Liver (tissue), 9 donors: Measurements from ENCODE around the gene TMEM178B. TPM values are rescaled to one million over a fixed set of nuclear protein-coding genes. Genes with fewer than 3 reads are reported as not detected.

Source experiments
- DNase-seq: peaks from one replicate; pipeline ENCODE4 v3.0.0-alpha.2; 2017; ENCODE audit warnings: low spot score
- H3K27ac ChIP-seq, 2 donors: one replicate each; pipeline ENCODE4 v1.7.0; 2013; ENCODE audit warnings: inconsistent platforms in 2 of 2, low read length in 2 of 2, control low read depth in 1 of 2, low read depth in 1 of 2, mild to moderate bottlenecking in 1 of 2
- H3K27me3 ChIP-seq, 4 donors: one replicate each; pipeline versions ENCODE4 v1.6.1 to v1.7.0; 2013; ENCODE audit warnings: low read length in 3 of 4, inconsistent platforms in 1 of 4, mild to moderate bottlenecking in 1 of 4, moderate library complexity in 1 of 4; ENCODE audit not compliant: control insufficient read depth in 4 of 4, insufficient read depth in 4 of 4
- H3K36me3 ChIP-seq, 4 donors: one replicate each; pipeline versions ENCODE4 v1.6.1 to v1.7.0; 2013; ENCODE audit warnings: low read length in 3 of 4, mild to moderate bottlenecking in 3 of 4, low read depth in 1 of 4, moderate library complexity in 1 of 4; ENCODE audit not compliant: control insufficient read depth in 4 of 4, insufficient read depth in 3 of 4
- H3K4me1 ChIP-seq, 4 donors: one replicate each; pipeline versions ENCODE4 v1.6.1 to v1.7.0; 2013; ENCODE audit warnings: low read length in 3 of 4, mild to moderate bottlenecking in 3 of 4, moderate library complexity in 1 of 4; ENCODE audit not compliant: control insufficient read depth in 4 of 4, insufficient read depth in 4 of 4
- H3K4me3 ChIP-seq, 3 donors: one replicate each; pipeline versions ENCODE4 v1.6.1 to v1.7.0; 2013; ENCODE audit warnings: low read length in 3 of 3, control low read depth in 1 of 3, low read depth in 1 of 3, mild to moderate bottlenecking in 1 of 3
- H3K9ac ChIP-seq, 2 donors: one replicate each; pipeline ENCODE4 v1.7.0; 2013; ENCODE audit warnings: low read length in 2 of 2, mild to moderate bottlenecking in 2 of 2, moderate library complexity in 2 of 2, control low read depth in 1 of 2, low read depth in 1 of 2
- H3K9me3 ChIP-seq, 4 donors: one replicate each; pipeline versions ENCODE4 v1.6.1 to v1.7.0; 2013; ENCODE audit warnings: low read length in 3 of 4; ENCODE audit not compliant: control insufficient read depth in 4 of 4
- EGR1 ChIP-seq, 2 donors: IDR thresholded peaks; 2 replicates each; pipeline ENCODE4 v1.6.1; 2016 to 2018; ENCODE audit warnings: antibody characterized with exemption in 2 of 2, low read depth in 2 of 2
- FOXA1 ChIP-seq: IDR thresholded peaks from 2 replicates; pipeline ENCODE4 v1.6.1; 2016; ENCODE audit warnings: antibody characterized with exemption
- HNF4A ChIP-seq, 2 donors: conservative IDR thresholded peaks; 2 replicates each; pipeline ENCODE4 v1.6.1; 2016; ENCODE audit warnings: antibody characterized with exemption in 2 of 2, mild to moderate bottlenecking in 2 of 2
- HNF4G ChIP-seq: IDR thresholded peaks from 2 replicates; pipeline ENCODE4 v1.6.1; 2016; ENCODE audit warnings: antibody characterized with exemption
- JUND ChIP-seq, 2 donors: IDR thresholded peaks; 2 replicates each; pipeline ENCODE4 v1.6.1; 2016; ENCODE audit warnings: antibody characterized with exemption in 2 of 2
- NR2F2 ChIP-seq: IDR thresholded peaks from 2 replicates; pipeline ENCODE4 v1.6.1; 2016; ENCODE audit warnings: antibody characterized with exemption
- SP1 ChIP-seq: IDR thresholded peaks from 2 replicates; pipeline ENCODE4 v1.6.1; 2018; ENCODE audit warnings: antibody characterized with exemption, mild to moderate bottlenecking
- TAF1 ChIP-seq: conservative IDR thresholded peaks from 2 replicates; pipeline ENCODE4 v1.6.1; 2016; ENCODE audit warnings: antibody characterized with exemption, mild to moderate bottlenecking
- YY1 ChIP-seq: IDR thresholded peaks from 2 replicates; pipeline ENCODE4 v1.6.1; 2016; ENCODE audit warnings: antibody characterized with exemption, mild to moderate bottlenecking
- WGBS: extraction: QIAGEN DNeasy Blood & Tissue Kit; methylation state at CpG from one replicate; pipeline ENCODE4 v1.1.7; 2013; 5-methylcytosine and 5-hydroxymethylcytosine counted together
- polyA plus RNA-seq, 2 donors: library from polyadenylated mRNA; stranded (reverse) in 1 of 2; unstranded in 1 of 2; fragments of 200-250 nt in 1 of 2; fragments of >200 nt in 1 of 2; fragmentation: Nextera tagmentation in 1 of 2; extraction: Ambion mirVana in 1 of 2; gene quantifications; one replicate each; pipeline versions ENCODE4 v1.2.1 to v1.2.3, GENCODE V29; 2013 to 2015
- total RNA-seq, 2 donors: library from RNA; depleted of rRNA; stranded (reverse); fragments of >200 nt; gene quantifications; one replicate each; pipeline ENCODE4 v1.2.3, GENCODE V29; 2014
- TF ChIP-seq, protein P1 (sequence below): IDR thresholded peaks from 2 replicates; pipeline ENCODE4 v1.6.1; 2016; ENCODE audit warnings: antibody characterized with exemption, mild to moderate bottlenecking
- TF ChIP-seq, protein P2 (sequence below): IDR thresholded peaks from 2 replicates; pipeline ENCODE4 v1.6.1; 2016; ENCODE audit warnings: antibody characterized with exemption
- TF ChIP-seq, protein P3 (sequence below): IDR thresholded peaks from 2 replicates; pipeline ENCODE4 v1.6.1; 2016; ENCODE audit warnings: antibody characterized with exemption
- donor health status: healthy.
- donor health status: healthy.
- donor health status: healthy.
- donor health status: healthy.
- donor health status: healthy.

Gene TMEM178B
- total and polyA plus RNA-seq, 4 donors = under 0.01 to 0.02 (median under 0.01) TPM; not detected in 1

DNA sequence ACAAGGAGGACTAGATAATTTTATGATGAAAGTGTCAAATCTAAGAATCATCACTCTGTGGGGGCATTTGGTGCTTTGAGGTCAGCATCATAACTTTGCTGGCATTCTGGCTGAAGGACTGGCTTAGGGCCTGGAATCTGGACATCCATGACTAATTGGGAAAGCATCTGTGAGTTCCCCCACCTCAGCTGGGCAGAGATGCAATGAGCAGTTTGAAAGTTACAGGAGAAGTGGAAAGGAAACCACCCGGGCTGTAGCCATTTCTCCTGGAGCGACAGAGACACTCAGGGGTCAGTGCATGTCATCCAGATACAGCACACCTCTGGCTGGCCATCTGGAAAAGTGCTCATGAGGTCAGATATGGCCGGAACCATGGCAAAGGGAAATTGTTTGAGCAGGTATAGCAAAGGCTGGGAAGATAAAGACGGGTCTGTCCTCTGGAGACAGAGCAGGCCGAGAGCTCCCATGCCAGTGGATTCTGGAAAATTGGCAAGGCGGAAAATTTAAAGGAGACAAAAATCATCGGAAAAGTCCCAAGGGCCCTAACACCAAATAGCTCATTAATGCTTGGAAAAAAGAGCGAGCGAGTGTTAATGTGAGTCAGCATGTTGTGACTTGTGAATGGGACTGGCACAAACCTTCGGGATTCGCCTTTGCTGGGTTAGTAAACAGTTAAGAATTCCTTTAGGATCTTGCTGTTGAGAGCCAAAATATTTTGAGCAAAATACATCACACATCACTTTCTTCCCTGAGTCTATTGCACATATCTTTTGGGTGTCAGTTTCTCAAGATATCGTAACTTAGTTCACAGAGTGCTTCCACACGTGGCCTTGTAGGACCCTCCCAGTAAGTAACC lies 288.9 kb downstream of the TMEM178B start:
- Histone ChIP-seq H3K36me3 (no peaks in the 10 kb centered on the region), H3K4me1 (no peaks in the 10 kb centered on the region), H3K9me3 (no peaks in the 10 kb centered on the region), H3K27me3 (no peaks in the 10 kb centered on the region), H3K4me3 (no peak overlapping the region), H3K9ac (no peak overlapping the region), H3K27ac (no peak overlapping the region)
- TF ChIP-seq, protein P1, sequence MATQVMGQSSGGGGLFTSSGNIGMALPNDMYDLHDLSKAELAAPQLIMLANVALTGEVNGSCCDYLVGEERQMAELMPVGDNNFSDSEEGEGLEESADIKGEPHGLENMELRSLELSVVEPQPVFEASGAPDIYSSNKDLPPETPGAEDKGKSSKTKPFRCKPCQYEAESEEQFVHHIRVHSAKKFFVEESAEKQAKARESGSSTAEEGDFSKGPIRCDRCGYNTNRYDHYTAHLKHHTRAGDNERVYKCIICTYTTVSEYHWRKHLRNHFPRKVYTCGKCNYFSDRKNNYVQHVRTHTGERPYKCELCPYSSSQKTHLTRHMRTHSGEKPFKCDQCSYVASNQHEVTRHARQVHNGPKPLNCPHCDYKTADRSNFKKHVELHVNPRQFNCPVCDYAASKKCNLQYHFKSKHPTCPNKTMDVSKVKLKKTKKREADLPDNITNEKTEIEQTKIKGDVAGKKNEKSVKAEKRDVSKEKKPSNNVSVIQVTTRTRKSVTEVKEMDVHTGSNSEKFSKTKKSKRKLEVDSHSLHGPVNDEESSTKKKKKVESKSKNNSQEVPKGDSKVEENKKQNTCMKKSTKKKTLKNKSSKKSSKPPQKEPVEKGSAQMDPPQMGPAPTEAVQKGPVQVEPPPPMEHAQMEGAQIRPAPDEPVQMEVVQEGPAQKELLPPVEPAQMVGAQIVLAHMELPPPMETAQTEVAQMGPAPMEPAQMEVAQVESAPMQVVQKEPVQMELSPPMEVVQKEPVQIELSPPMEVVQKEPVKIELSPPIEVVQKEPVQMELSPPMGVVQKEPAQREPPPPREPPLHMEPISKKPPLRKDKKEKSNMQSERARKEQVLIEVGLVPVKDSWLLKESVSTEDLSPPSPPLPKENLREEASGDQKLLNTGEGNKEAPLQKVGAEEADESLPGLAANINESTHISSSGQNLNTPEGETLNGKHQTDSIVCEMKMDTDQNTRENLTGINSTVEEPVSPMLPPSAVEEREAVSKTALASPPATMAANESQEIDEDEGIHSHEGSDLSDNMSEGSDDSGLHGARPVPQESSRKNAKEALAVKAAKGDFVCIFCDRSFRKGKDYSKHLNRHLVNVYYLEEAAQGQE = no peak
- no peak for TF ChIP-seq HNF4A (conservative IDR thresholded peaks at IDR 0.05)
- no peak for TF ChIP-seq EGR1 (IDR thresholded peaks at IDR 0.05; ENCODE audit: low read depth in 2 of 2)
- TF ChIP-seq SP1 = no peak
- DNase-seq = no peak
- 86% methylated on average over 13 of the region's 13 CpGs for WGBS

DNA sequence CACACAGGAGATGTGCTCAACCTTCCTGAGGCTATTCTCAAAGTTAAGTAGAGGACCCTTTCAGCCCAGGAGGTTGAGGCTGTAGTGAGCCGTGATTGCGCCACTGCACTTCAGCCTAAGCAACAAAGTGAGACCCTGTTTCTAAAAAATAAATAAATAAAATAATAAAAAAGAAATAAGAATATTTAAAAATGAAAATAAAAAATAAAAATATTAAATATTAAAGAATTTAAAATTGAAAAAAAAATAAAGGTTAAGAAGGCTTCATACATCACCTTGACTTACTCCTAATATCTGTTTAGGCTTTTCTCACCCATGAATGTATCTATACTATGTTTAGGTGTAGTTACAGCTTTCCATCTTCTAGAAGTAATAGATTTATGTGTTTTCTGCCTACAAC lies 289.9 kb downstream of the TMEM178B start:
- WGBS = 92% methylated on average over 2 of the region's 2 CpGs
- Histone ChIP-seq H3K9me3 (no peaks in the 10 kb centered on the region), H3K9ac (no peak overlapping the region), H3K27me3 (no peaks in the 10 kb centered on the region), H3K4me3 (no peak overlapping the region), H3K36me3 (no peaks in the 10 kb centered on the region), H3K4me1 (peaks cover 0 to 1% (median 0%) of the 10 kb centered on the region in 4 donors), H3K27ac (no peak overlapping the region)
- no peak for TF ChIP-seq SP1
- TF ChIP-seq YY1 = no peak
- no peak for TF ChIP-seq JUND (IDR thresholded peaks at IDR 0.05)
- TF ChIP-seq FOXA1 = no peak
- TF ChIP-seq NR2F2 = no peak
- TF ChIP-seq, protein P1 = no peak
- DNase-seq = no peak

DNA sequence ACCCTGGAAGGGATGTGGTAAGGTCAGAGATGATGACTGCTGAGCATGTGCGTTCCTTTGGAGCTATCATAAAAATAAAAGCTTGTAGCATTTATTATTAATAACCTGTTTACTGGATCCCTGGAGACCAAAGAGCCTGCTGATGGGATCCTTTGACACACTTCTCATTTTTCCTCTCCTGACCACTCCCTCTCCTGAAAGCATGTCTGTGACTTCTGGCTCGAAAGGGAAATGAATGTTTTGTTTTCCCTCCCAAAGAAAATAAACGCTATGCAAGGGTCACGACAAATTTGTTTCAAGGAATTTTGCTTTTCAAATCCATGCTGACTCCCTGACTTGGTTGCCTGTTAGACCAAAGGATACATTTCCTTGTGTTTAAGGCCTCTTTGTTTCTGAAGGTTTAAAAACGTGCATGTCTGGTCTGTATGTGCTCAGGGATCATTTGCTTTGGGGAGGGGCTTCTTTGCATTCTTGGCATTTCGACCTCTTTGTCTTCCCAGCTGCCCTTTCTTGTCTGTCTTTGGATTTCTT lies 292.3 kb downstream of the TMEM178B start:
- Histone ChIP-seq H3K36me3 (no peaks in the 10 kb centered on the region), H3K4me1 (peaks cover 0 to 3% (median 1%) of the 10 kb centered on the region in 4 donors), H3K9me3 (no peaks in the 10 kb centered on the region), H3K4me3 (no peak overlapping the region), H3K9ac (no peak overlapping the region), H3K27ac (no peak overlapping the region), H3K27me3 (no peaks in the 10 kb centered on the region)
- no peak for DNase-seq
- WGBS = 56% methylated on average over 6 of the region's 6 CpGs
- TF ChIP-seq YY1 = no peak
- TF ChIP-seq EGR1 (IDR thresholded peaks at IDR 0.05; ENCODE audit: low read depth in 2 of 2) = no peak
- no peak for TF ChIP-seq TAF1
- TF ChIP-seq, protein P2, sequence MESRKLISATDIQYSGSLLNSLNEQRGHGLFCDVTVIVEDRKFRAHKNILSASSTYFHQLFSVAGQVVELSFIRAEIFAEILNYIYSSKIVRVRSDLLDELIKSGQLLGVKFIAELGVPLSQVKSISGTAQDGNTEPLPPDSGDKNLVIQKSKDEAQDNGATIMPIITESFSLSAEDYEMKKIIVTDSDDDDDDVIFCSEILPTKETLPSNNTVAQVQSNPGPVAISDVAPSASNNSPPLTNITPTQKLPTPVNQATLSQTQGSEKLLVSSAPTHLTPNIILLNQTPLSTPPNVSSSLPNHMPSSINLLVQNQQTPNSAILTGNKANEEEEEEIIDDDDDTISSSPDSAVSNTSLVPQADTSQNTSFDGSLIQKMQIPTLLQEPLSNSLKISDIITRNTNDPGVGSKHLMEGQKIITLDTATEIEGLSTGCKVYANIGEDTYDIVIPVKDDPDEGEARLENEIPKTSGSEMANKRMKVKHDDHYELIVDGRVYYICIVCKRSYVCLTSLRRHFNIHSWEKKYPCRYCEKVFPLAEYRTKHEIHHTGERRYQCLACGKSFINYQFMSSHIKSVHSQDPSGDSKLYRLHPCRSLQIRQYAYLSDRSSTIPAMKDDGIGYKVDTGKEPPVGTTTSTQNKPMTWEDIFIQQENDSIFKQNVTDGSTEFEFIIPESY = no peak
- TF ChIP-seq, protein P3, sequence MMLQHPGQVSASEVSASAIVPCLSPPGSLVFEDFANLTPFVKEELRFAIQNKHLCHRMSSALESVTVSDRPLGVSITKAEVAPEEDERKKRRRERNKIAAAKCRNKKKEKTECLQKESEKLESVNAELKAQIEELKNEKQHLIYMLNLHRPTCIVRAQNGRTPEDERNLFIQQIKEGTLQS = no peak
- no peak for TF ChIP-seq SP1
- no peak for TF ChIP-seq HNF4G
